H1 (cell line): ENCODE data around the gene SMIM24. TPM values are rescaled to one million over a fixed set of nuclear protein-coding genes. Genes with fewer than 3 reads are reported as not detected.

ENCODE experiments used
- CTCF ChIA-PET: fragments of 300-600 bp; sonication (Branson Sonifier 250); formaldehyde crosslinking; loops from one replicate; lab custom pipeline; 2021; ENCODE audit not compliant: partially characterized antibody; lab: Charles Lee
- POLR2A ChIA-PET: fragments of 300-600 bp; sonication (Branson Sonifier 250); formaldehyde crosslinking; loops from one replicate; lab custom pipeline; 2021; ENCODE audit warnings: inconsistent platforms; ENCODE audit not compliant: partially characterized antibody; lab: Charles Lee
- DNase-seq, 2 experiments: peaks; one replicate each; pipeline versions ENCODE4 v3.0.0 to v3.0.0-alpha.2; 2010 to 2022; ENCODE audit warnings: low spot score in 2 of 2, low read depth in 1 of 2, mixed read lengths in 1 of 2
- FAIRE-seq: peaks from 2 replicates; lab custom pipeline; 2011; peaks lifted over from hg19 to GRCh38; lab: Jason Lieb, UNC
- H2AFZ ChIP-seq: 2 replicates; pipeline ENCODE4 v1.8.1; 2012; ENCODE audit warnings: low read length, inconsistent platforms
- H2AK5ac ChIP-seq: 2 replicates; pipeline ENCODE4 v1.6.1; 2013; ENCODE audit warnings: low read depth, low read length
- H2BK120ac ChIP-seq: replicated peaks from 2 replicates; pipeline ENCODE3; 2013; ENCODE audit warnings: low read depth, low read length, inconsistent platforms
- H2BK12ac ChIP-seq: 2 replicates; pipeline ENCODE4 v1.6.1; 2013; ENCODE audit warnings: low read depth, low read length
- H2BK15ac ChIP-seq: 2 replicates; pipeline ENCODE4 v1.6.1; 2013; ENCODE audit warnings: low read length
- H2BK20ac ChIP-seq: 2 replicates; pipeline ENCODE4 v1.6.1; 2013; ENCODE audit warnings: low read length
- H2BK5ac ChIP-seq: 2 replicates; pipeline ENCODE4 v1.6.1; 2013; ENCODE audit warnings: low read depth, low read length
- H3K14ac ChIP-seq: 2 replicates; pipeline ENCODE4 v1.6.1; 2013; ENCODE audit warnings: inconsistent platforms; ENCODE audit not compliant: insufficient read length
- H3K18ac ChIP-seq: 2 replicates; pipeline ENCODE4 v1.6.1; 2013; ENCODE audit warnings: low read length; ENCODE audit errors: extremely low read depth
- H3K23ac ChIP-seq: 2 replicates; pipeline ENCODE4 v1.6.1; 2013; ENCODE audit warnings: inconsistent platforms; ENCODE audit not compliant: insufficient read length
- H3K23me2 ChIP-seq: 2 replicates; pipeline ENCODE4 v1.6.1; 2013; ENCODE audit warnings: low read depth, low read length
- H3K27ac ChIP-seq: 2 replicates; pipeline ENCODE4 v1.6.1; 2011; ENCODE audit warnings: low read depth, low read length, inconsistent platforms
- H3K27me3 ChIP-seq, 4 experiments: replicated peaks in 1 of 4; 1 replicate in 1 of 4; 2 replicates in 3 of 4; pipeline versions ENCODE4 v1.6.1 to v1.8.1; 2011 to 2013; ENCODE audit warnings: low read length in 3 of 4, mild to moderate bottlenecking in 3 of 4, inconsistent platforms in 2 of 4, mixed read lengths in 2 of 4, moderate library complexity in 1 of 4; ENCODE audit not compliant: control insufficient read depth in 3 of 4, insufficient read depth in 3 of 4; ENCODE audit errors: extremely low read depth in 1 of 4
- H3K36me3 ChIP-seq, 4 experiments: 2 replicates each; pipeline versions ENCODE4 v1.6.1 to v1.8.1; 2011 to 2013; ENCODE audit warnings: mild to moderate bottlenecking in 4 of 4, low read length in 3 of 4, moderate library complexity in 2 of 4, control low read depth in 1 of 4, inconsistent platforms in 1 of 4; ENCODE audit not compliant: insufficient read depth in 4 of 4, control insufficient read depth in 2 of 4
- H3K4ac ChIP-seq: replicated peaks from 2 replicates; pipeline ENCODE3; 2013; ENCODE audit warnings: low read length, low read depth, mixed read lengths, inconsistent platforms; ENCODE audit not compliant: insufficient read length
- H3K4me1 ChIP-seq, 4 experiments: replicated peaks in 1 of 4; 1 replicate in 1 of 4; 2 replicates in 3 of 4; pipeline versions ENCODE4 v1.6.1 to v1.8.1; 2011 to 2013; ENCODE audit warnings: low read length in 3 of 4, inconsistent platforms in 2 of 4, mixed read lengths in 1 of 4; ENCODE audit not compliant: insufficient read depth in 4 of 4, control insufficient read depth in 3 of 4
- H3K4me2 ChIP-seq, 2 experiments: 2 replicates each; pipeline versions ENCODE4 v1.6.1 to v1.8.1; 2011 to 2013; ENCODE audit warnings: low read depth in 2 of 2, low read length in 2 of 2, control low read depth in 1 of 2, inconsistent platforms in 1 of 2, mild to moderate bottlenecking in 1 of 2; ENCODE audit not compliant: insufficient read depth in 1 of 2
- H3K4me3 ChIP-seq, 4 experiments: fragments of 200-600, 300-600 bp in 1 of 4; sonication (generic), shearing (Covaris generic), sonication (Bioruptor Twin) in 1 of 4; 2 replicates each; pipeline versions ENCODE4 v1.5.1 to v1.8.1; 2011 to 2016; ENCODE audit warnings: low read length in 4 of 4, low read depth in 3 of 4, control low read depth in 2 of 4, inconsistent platforms in 2 of 4, mild to moderate bottlenecking in 2 of 4, mixed read lengths in 1 of 4, moderate library complexity in 1 of 4; ENCODE audit not compliant: insufficient read depth in 2 of 4; ENCODE audit errors: extremely low read depth in 1 of 4
- H3K56ac ChIP-seq: replicated peaks from 2 replicates; pipeline ENCODE3; 2013; ENCODE audit warnings: low read depth, mild to moderate bottlenecking, mixed read lengths, low read length, inconsistent platforms; ENCODE audit not compliant: insufficient read length
- H3K79me1 ChIP-seq: 2 replicates; pipeline ENCODE4 v1.6.1; 2013; ENCODE audit warnings: low read depth, low read length, control low read depth
- H3K79me2 ChIP-seq, 2 experiments: 2 replicates each; pipeline versions ENCODE4 v1.6.1 to v1.8.1; 2012 to 2013; ENCODE audit warnings: low read length in 2 of 2, mild to moderate bottlenecking in 2 of 2, inconsistent platforms in 1 of 2; ENCODE audit not compliant: insufficient read depth in 2 of 2, control insufficient read depth in 1 of 2
- H3K9ac ChIP-seq, 4 experiments: replicated peaks in 1 of 4; 1 replicate in 1 of 4; 2 replicates in 3 of 4; pipeline versions ENCODE4 v1.6.1 to v1.8.1; 2011 to 2013; ENCODE audit warnings: low read depth in 3 of 4, low read length in 3 of 4, control low read depth in 2 of 4, mild to moderate bottlenecking in 2 of 4, moderate library complexity in 2 of 4, inconsistent platforms in 1 of 4; ENCODE audit errors: extremely low read depth in 1 of 4
- H3K9me3 ChIP-seq, 2 experiments: 2 replicates each; pipeline versions ENCODE4 v1.6.1 to v1.8.1; 2012 to 2013; ENCODE audit warnings: mild to moderate bottlenecking in 2 of 2, moderate library complexity in 2 of 2, control low read depth in 1 of 2, inconsistent platforms in 1 of 2, low read depth in 1 of 2, low read length in 1 of 2, mixed read lengths in 1 of 2; ENCODE audit not compliant: insufficient read depth in 2 of 2
- H4K20me1 ChIP-seq, 2 experiments: replicated peaks in 1 of 2; 2 replicates each; pipeline versions ENCODE3 to v1.8.1; 2011 to 2013; ENCODE audit warnings: inconsistent platforms in 2 of 2, low read length in 2 of 2, mild to moderate bottlenecking in 1 of 2; ENCODE audit not compliant: insufficient read depth in 2 of 2, control insufficient read depth in 1 of 2
- H4K5ac ChIP-seq: 2 replicates; pipeline ENCODE4 v1.6.1; 2013; ENCODE audit warnings: low read length, low read depth, mixed read lengths, inconsistent platforms; ENCODE audit not compliant: insufficient read length
- H4K8ac ChIP-seq: 2 replicates; pipeline ENCODE4 v1.8.0; 2013; ENCODE audit warnings: mild to moderate bottlenecking, moderate library complexity, low read length, inconsistent platforms; ENCODE audit not compliant: insufficient read depth; ENCODE audit errors: extremely low read depth
- H4K91ac ChIP-seq: replicated peaks from 2 replicates; pipeline ENCODE3; 2013; ENCODE audit warnings: low read length, mixed read lengths, inconsistent platforms; ENCODE audit not compliant: insufficient read length
- CBX5 ChIP-seq: fragments of 300-800, 300-1000 bp; sonication (generic); IDR thresholded peaks from 2 replicates; pipeline ENCODE4 v1.7.1; 2016; ENCODE audit warnings: antibody characterized with exemption, low read length, low read depth
- CHD2 ChIP-seq: IDR thresholded peaks from 2 replicates; pipeline ENCODE4 v1.6.1; 2012; ENCODE audit warnings: low read length, improper control_type of control experiment
- CREB1 ChIP-seq: IDR thresholded peaks from 2 replicates; pipeline ENCODE4 v1.6.1; 2012; ENCODE audit warnings: inconsistent platforms
- JUN ChIP-seq: IDR thresholded peaks from 2 replicates; pipeline ENCODE4 v1.6.1; 2011; ENCODE audit warnings: low read depth, mild to moderate bottlenecking, improper control_type of control experiment, low read length
- NANOG ChIP-seq: IDR thresholded peaks from 2 replicates; pipeline ENCODE4 v1.6.1; 2011; ENCODE audit warnings: low read length, low read depth, mild to moderate bottlenecking, inconsistent platforms; ENCODE audit not compliant: insufficient read depth, poor library complexity, severe bottlenecking
- NRF1 ChIP-seq: IDR thresholded peaks from 2 replicates; pipeline ENCODE4 v1.6.1; 2011; ENCODE audit warnings: mild to moderate bottlenecking, low read depth, low read length, improper control_type of control experiment
- RAD21 ChIP-seq, 2 experiments: IDR thresholded peaks in 1 of 2; conservative IDR thresholded peaks in 1 of 2; 2 replicates each; pipeline ENCODE4 v1.6.1; 2011; ENCODE audit warnings: low read depth in 2 of 2, low read length in 2 of 2, improper control_type of control experiment in 1 of 2, inconsistent platforms in 1 of 2, mild to moderate bottlenecking in 1 of 2, moderate library complexity in 1 of 2
- SAP30 ChIP-seq: fragments of 300-600 bp; sonication (generic); IDR thresholded peaks from 2 replicates; pipeline ENCODE4 v1.7.1; 2012; ENCODE audit warnings: low read length, moderate library complexity, mild to moderate bottlenecking, inconsistent platforms; ENCODE audit not compliant: insufficient read depth, insufficient replicate concordance
- SP4 ChIP-seq: IDR thresholded peaks from 2 replicates; pipeline ENCODE4 v1.6.1; 2012; ENCODE audit warnings: low read length, inconsistent platforms
- SRF ChIP-seq: IDR thresholded peaks from 2 replicates; pipeline ENCODE4 v1.6.1; 2011; ENCODE audit warnings: mild to moderate bottlenecking, low read depth, low read length, moderate library complexity
- YY1 ChIP-seq: IDR thresholded peaks from 2 replicates; pipeline ENCODE4 v1.6.1; 2011; ENCODE audit warnings: low read depth, mild to moderate bottlenecking, low read length
- WGBS, 2 experiments: shearing (Covaris generic) in 1 of 2; methylation state at CpG; one replicate each; pipeline versions ENCODE4 v1.1.6 to v1.1.7; 2013 to 2015; ENCODE audit warnings: low lambda C conversion rate in 2 of 2, mixed read lengths in 2 of 2, inconsistent platforms in 1 of 2, low coverage in 1 of 2, missing lambda C conversion rate in 1 of 2; ENCODE audit not compliant: insufficient replicate concordance in 2 of 2, insufficient coverage in 1 of 2, insufficient read length in 1 of 2; ENCODE audit errors: extremely low coverage in 1 of 2, missing lambda C conversion rate in 1 of 2; 5-methylcytosine and 5-hydroxymethylcytosine counted together
- polyA plus RNA-seq, 7 experiments: library from polyadenylated mRNA; depleted of rRNA in 3 of 7; stranded (reverse) in 5 of 7; unstranded in 2 of 7; fragments of >200 nt in 5 of 7; fragments of 200-250 nt in 2 of 7; gene quantifications; 1 replicate in 5 of 7; 2 replicates in 1 of 7; 4 replicates in 1 of 7; pipeline versions ENCODE4 v1.2.1 to v1.2.3, GENCODE V29; 2011 to 2013; ENCODE audit warnings: missing spikeins in 2 of 7, mixed read lengths in 2 of 7
- total RNA-seq: library from RNA; stranded (reverse); fragmentation: NEBNext Ultra II Directional; extraction: Animal tissue kit (Norgen Biotek cat#: 25700); gene quantifications from 2 replicates; pipeline ENCODE4 v1.2.1, GENCODE V29; 2021

SMIM24 gene
- total and polyA plus RNA-seq, 2 of the 8 experiments (the other 6 are each of a cell fraction or from before 2014, with no cell fraction given), result 3.8 to 4.5 TPM

DNA sequence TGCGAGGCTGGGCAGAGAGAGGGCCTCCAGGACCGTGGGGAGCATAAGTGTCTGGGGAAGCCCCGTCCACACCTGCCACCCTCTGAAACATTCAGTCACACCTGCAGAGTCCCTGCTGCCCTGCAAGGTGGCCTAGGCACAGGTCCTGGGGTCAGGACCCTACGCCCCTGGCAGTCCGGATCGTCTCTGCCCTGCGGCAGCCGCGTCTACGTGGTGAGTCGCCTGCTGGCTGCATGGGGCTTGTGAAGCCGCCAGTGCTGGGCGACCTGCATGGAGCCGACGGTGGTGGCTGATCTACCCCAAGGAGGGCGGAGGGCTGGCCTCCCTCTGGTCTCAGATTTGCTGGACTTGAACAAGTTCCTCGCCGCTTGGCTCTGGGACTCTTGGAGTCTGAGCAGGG is 38.8 kb upstream of the SMIM24 start:
- no peak overlapping the region for H3K56ac ChIP-seq
- H4K20me1 ChIP-seq, result peaks cover 0 to 14% of the 10 kb centered on the region in 2 experiments
- ChIA-PET CTCF (interaction anchor here (0.6 to 4.7 kb wide), 10 partner anchors 8 to 138 kb away, joined by 3 to 15 read pairs (median 4); partner anchors contain the start of gene GIPC3), POLR2A (interaction anchor here (0.8 to 1.1 kb wide), 2 partner anchors 17 to 20 kb away, joined by 3 read pairs; partner anchors contain the start of gene TEKTIP1)
- peak overlapping the region; percentile 11 for H2BK120ac ChIP-seq
- H3K4me2 ChIP-seq, result peak overlapping the region; percentile 5 to 60; a peak in 1 of 4 replicates
- no peak for DNase-seq
- H3K4me1 ChIP-seq, result peaks cover 0 to 29% (median 20%) of the 10 kb centered on the region in 4 experiments; a peak in 6 of 7 replicates
- no peak for TF ChIP-seq JUN
- TF ChIP-seq YY1, result no peak
- TF ChIP-seq NRF1, result no peak
- no peak for TF ChIP-seq CREB1
- no peak for TF ChIP-seq SAP30
- no peak for TF ChIP-seq NANOG
- no peak for TF ChIP-seq CHD2
- TF ChIP-seq SRF, result no peak
- no peak for TF ChIP-seq CBX5
- TF ChIP-seq RAD21 (IDR thresholded peaks at IDR 0.05 in 1 of 2, conservative IDR thresholded peaks at IDR 0.05 in 1 of 2; ENCODE audit: low read depth in 2 of 2, low read length in 2 of 2), result no peak
- no peak for TF ChIP-seq SP4
- peak overlapping the region; percentile 86; the same call in 1 of the 2 replicates for H2BK5ac ChIP-seq
- no peaks in the 10 kb centered on the region for H3K36me3 ChIP-seq
- peak overlapping the region; percentile 61; the same call in 1 of the 2 replicates for H2BK15ac ChIP-seq
- H2AFZ ChIP-seq, result no peak overlapping the region
- no peaks in the 10 kb centered on the region for H3K27me3 ChIP-seq
- peak overlapping the region; percentile 17 for H2BK20ac ChIP-seq
- H3K4ac ChIP-seq, result no peak overlapping the region
- H3K79me2 ChIP-seq, result peaks cover 0 to 57% of the 10 kb centered on the region in 2 experiments; a peak in 3 of 4 replicates
- H3K23ac ChIP-seq, result no peak overlapping the region
- no peak overlapping the region for H3K9ac ChIP-seq
- no peak overlapping the region for H3K14ac ChIP-seq
- H3K18ac ChIP-seq, result peak overlapping the region; percentile 64
- no peak overlapping the region for H3K4me3 ChIP-seq
- no peaks in the 10 kb centered on the region for H3K23me2 ChIP-seq
- peak overlapping the region; percentile 97 for H2BK12ac ChIP-seq
- no peak overlapping the region for H4K5ac ChIP-seq
- no peaks in the 10 kb centered on the region for H3K9me3 ChIP-seq
- no peak for FAIRE-seq
- H2AK5ac ChIP-seq, result peak overlapping the region; percentile 87; the same call in 1 of the 2 replicates
- H3K27ac ChIP-seq, result peak overlapping the region; percentile 13; the same call in 1 of the 2 replicates
- H4K8ac ChIP-seq, result no peak overlapping the region
- peaks cover 6% of the 10 kb centered on the region; the same call in 1 of the 2 replicates for H3K79me1 ChIP-seq
- peak overlapping the region; percentile 78 for H4K91ac ChIP-seq
- WGBS, 2 experiments, result 88% methylated on average over 17 of the region's 18 CpGs; no CpG with 5 or more reads in 1 of the 2 experiments
